HG03571 (cell line): ENCODE data around the gene HSD11B1.

Source experiments
- ATAC-seq: cut with Tn5 transposase; IDR thresholded peaks from one replicate; pipeline ENCODE4 v1.9.1; 2021; ENCODE audit not compliant: unreplicated experiment

The HSD11B1 gene

DNA sequence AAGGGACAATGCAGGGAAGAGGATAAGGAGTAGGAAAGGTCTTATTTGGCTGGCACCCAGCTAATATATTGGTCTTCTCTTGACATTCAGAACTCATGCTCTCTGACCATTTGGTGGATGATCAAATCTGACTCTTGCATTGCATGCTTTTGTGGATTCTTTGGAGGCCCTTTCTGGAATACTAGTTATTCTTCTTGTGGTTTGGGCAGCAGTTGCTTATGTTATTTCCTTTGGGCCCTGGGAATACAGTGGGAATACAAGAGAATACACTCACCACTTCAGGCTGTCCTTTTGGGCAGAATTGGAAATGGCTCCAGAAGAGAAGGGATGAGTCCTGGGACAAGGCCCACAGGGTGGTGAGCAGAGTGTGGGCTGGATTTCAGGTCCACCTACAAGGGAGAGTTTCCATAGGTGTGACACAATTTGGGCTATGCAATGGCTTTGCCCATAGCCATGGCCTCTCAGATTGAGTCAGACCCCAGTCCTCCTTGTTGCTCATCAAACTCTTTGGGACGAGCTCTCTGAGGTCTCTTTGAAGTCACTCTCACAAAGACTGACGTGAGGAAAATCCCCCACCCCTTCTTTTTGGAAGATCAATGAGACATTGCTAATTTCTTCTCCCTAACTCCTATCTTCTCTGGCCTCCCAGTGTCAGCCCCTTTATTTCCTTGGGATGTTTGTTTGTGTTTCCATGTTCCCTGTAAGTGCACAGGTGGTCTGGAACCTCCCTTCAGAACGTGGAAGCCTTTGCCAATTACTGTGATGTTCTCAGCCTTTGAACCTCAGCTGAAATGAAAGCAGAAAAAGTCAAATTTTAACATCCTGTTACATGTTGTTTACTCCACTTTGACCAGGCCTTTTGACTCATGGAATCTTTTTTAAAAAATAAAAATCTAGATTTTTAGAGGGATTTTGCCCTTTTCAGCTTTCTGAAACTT lies 19.4 kb downstream of the HSD11B1 start:
- no peak for ATAC-seq

- no peak for ATAC-seq
Observed at GRCh38 chr1:209727286-209727685, 22.6 kb downstream of the HSD11B1 start.

DNA sequence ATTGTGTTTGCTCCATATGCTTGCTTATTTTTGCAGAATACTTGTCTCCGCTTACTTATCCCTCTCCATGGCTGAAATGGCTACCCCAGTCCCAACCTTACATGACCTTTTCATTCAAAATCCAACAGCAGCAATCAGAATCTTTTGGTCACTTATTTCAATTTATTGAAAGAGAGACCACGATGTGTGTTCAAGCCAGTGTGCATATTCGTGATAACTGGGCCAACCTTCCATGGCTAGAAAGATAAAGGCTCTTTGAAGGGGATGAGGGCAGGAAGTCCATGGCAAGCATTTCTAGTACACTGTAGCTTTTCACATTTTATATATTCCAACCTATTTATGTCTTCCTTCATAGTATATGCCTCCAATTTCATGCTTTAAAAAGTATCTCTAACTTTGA lies 23.1 kb downstream of the HSD11B1 start:
- no peak for ATAC-seq

DNA sequence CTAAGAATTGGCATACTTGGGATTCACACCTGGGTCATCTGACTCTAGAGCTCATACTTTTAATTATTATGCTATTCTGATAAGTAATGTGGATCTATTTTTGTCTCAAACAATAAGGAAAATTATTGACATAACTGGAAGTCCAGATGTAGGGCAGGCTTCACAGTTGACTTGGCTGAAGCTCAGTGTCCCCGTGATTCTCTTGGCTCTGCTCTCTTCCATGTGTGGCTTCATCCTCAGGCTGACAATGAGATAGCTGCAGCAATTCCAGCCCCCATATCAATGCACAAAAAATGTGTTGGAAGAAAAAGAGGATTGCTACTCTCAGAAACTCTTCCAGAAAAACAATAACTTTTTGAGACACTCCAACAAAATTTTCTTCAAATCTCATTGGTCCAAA lies 23.8 kb downstream of the HSD11B1 start:
- ATAC-seq = no peak

DNA sequence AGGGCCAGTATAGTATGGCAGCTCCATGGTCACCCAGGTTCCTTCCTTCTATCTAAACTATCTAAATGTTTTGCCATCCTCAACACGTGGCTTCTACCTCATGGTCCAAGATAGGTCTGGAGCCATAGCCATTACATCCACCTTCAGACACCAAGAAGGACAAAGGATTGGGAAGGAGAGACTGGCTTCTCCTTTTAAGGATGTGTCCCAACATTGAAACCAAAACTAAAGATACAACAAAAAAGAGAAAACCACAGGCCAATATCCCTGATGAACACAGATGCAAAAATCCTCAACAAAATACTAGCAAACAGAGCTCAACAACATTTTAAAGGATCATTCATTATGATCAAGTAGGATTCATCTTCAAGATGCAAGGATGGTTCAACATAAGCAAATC lies 24.8 kb downstream of the HSD11B1 start:
- no peak for ATAC-seq

- ATAC-seq = no peak
Observed at GRCh38 chr1:209732725-209733124, 28.1 kb downstream of the HSD11B1 start.

DNA sequence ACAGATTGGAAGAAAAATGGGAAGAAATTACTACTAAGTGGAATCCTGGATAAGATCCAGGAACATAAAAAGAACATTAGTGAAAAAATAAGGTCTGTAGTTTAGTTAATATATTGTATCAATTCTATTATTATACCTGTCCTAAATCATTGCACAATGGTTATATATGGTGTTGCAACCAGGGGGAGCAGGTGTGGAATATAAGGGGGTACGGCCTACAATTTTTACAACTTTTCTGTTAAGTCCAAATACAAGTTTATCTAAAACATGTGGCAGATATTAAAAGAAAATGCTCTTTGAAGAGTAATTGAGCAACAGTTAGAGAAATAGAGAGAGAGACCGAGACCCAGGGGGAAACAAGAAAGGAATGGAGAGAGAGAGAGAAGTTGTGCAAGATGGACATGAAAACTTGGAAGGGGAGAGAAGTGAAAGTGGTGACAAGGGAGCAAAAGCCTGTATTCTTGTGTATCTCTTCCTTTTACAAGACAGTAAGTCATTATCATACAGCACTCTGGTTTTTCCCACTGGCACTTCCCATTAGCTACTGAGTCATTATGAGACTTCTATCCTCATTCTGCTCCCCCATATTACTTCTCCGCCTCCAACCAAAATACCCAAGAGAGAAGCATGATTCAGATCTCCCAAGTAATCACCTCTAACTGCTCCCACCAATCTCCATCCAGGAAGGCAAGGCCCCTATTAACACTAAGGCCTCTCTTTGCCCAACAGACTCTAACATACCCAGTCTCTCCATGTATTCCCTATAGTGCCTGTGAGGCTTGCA lies 29.0 kb downstream of the HSD11B1 start:
- no peak for ATAC-seq

- no peak for ATAC-seq
Observed at GRCh38 chr1:209736490-209737117, 32.0 kb downstream of the HSD11B1 start.

GRCh38 chr1:209737118-209737505 lies 32.5 kb downstream of the HSD11B1 start:
- ATAC-seq = no peak

DNA sequence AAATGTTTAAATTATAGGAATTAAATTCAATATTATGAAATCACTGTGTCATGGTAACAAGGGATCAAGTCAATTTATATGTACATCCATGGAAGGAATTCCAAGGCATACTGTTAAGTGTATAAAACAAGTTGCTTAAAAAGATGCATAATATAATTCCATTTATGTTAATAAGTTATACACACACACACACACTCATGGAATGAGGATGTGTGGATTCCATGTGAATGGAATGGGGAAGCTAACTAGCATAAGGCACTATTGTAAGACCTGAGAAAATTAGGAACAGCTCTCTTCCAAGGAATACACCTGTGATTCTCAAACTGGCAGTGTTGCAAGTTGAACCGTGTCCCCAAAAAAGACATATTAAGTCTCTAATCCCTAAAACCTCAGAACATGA lies 33.6 kb downstream of the HSD11B1 start:
- no peak for ATAC-seq

- ATAC-seq = no peak
Observed at GRCh38 chr1:209741193-209741592, 36.5 kb downstream of the HSD11B1 start.

DNA sequence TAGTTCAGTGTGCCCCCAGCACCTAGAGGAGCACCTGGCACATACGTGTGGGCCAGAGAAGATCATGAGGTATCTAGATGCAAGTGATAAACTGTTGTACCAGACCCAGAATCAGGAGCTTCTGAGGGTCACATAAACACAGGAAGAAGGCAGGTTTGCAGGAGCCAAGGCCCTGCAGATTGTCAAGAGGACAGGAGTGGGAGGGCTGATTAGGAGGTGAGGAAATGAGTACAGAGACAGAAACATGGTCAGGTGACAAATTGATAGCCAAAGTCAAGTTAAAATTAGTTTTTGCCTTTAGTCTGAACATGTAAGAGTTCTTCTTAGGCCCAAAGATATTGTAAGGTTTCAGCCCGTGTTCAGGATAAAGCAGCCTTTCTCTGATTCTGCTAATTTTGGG lies 37.2 kb downstream of the HSD11B1 start:
- ATAC-seq = no peak

- ATAC-seq = no peak
Observed at GRCh38 chr1:209742409-209743144, 37.9 kb downstream of the HSD11B1 start.

- no peak for ATAC-seq
Observed at GRCh38 chr1:209743145-209743482, 38.5 kb downstream of the HSD11B1 start.

DNA sequence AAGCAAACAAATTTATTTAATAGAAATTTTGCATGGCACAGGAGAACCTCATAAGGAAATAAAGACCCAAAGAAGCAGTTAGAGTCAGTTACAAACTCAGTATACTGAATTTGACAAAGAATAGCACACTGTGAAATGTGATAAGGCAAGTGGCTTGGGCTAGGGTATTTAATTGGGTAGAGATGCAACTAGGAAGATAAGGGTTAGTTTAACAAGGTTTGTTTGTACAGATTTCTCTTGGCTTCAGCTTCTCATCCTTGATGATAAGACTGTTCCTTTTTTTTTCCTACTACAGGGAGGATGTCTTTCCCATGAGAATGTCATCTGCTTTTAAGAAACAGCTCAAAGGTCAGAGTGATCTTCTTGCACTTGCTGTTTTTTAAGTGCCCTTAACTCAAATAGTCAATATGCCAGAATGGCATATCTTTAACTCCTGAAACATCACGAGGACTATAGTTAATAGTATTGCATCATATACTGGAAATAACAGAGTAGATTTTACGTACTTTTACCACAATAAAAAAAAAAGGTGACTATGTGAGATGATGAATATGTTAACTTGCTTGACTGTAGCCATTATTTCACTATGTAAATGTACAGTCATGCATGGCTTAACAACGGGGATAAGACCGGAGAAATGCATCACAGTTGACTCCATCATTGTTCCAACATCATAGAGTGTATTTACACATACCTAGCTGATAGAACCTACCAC lies 42.0 kb downstream of the HSD11B1 start:
- no peak for ATAC-seq

GRCh38 chr1:209747580-209748262 lies 43.1 kb downstream of the HSD11B1 start:
- ATAC-seq = peak; percentile 83

DNA sequence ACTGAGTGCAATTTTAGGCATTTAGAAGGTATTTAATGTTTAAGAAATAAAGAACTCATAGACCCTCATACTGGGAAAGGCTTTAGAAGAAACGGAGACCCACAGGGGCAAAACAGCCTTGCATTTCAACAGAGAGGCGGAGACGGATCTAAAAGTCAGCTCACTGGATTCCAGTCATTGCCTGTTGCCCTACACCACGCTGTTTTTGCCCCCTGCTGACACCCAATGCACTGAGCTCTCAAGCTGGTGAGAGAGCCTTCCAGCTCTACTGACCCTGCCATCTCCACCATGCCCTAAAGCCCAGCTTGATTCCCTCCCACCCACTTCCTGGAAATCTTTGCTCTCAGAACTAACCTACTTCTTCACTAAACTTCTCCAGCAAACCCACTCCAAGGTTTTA lies 44.0 kb downstream of the HSD11B1 start:
- no peak for ATAC-seq

DNA sequence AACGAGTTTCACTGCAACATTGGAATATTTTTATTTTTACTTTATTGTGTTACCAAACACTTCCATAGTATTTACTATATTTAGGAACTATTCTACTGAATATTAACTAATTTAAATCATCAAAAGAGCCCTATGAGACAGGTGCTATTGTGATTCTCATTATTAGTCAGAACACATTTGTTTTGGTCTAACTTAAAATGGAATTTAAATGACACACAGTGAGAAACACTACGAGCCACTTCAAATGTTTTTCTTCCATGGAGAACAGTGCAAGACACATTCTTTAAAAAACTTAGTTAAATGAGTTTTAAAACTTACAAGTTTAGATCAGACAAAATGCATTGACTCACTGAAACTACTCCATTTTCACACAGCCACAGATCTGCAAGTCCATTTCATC lies 44.6 kb downstream of the HSD11B1 start:
- ATAC-seq = no peak

GRCh38 chr1:209749670-209750323 lies 45.2 kb downstream of the HSD11B1 start:
- ATAC-seq = no peak
